ENCODE data around the gene GSTA5.
A peak's percentile ranks its signal among the peaks of the same experiment; 100 is the strongest.
"Not testable (repeated sequence)": the region's sequence is repeated elsewhere in the genome, so short reads cannot be mapped to it uniquely, and the experiment has no call there.

GSTA5 gene

GRCh38 chr6:52840763-52841585, at the start of gene GSTA5:
Gene GSTA5 (minus strand): TSS chr6:52840813.
- DNase-seq, result no peak

- DNase-seq, result no peak
Observed at GRCh38 chr6:52890018-52890417, 49.4 kb upstream of the GSTA5 start.

GRCh38 chr6:52887910-52888524, 47.4 kb upstream of the GSTA5 start:
- no peak for DNase-seq

- DNase-seq, result peak; percentile 78
Observed at GRCh38 chr6:52881996-52882841, 41.6 kb upstream of the GSTA5 start.

- DNase-seq, result no peak
Observed at GRCh38 chr6:52881662-52881995, 41.0 kb upstream of the GSTA5 start.

GRCh38 chr6:52877786-52878185, 37.2 kb upstream of the GSTA5 start:
- DNase-seq, result no peak

- no peak for DNase-seq
Observed at GRCh38 chr6:52877168-52877567, 36.6 kb upstream of the GSTA5 start.

- no peak for DNase-seq
Observed at GRCh38 chr6:52876056-52876787, 35.6 kb upstream of the GSTA5 start.

- no peak for DNase-seq
Observed at GRCh38 chr6:52872031-52872430, 31.4 kb upstream of the GSTA5 start.

- DNase-seq, result no peak
Observed at GRCh38 chr6:52871621-52872020, 31.0 kb upstream of the GSTA5 start.

- DNase-seq, result not testable (repeated sequence)
Observed at GRCh38 chr6:52870335-52871091, 29.9 kb upstream of the GSTA5 start.

GRCh38 chr6:52868899-52869298, 28.3 kb upstream of the GSTA5 start:
- DNase-seq, result not testable (repeated sequence)

- no peak for DNase-seq
Observed at GRCh38 chr6:52868240-52868639, 27.6 kb upstream of the GSTA5 start.

GRCh38 chr6:52861151-52861550, 20.5 kb upstream of the GSTA5 start:
- DNase-seq, result not testable (repeated sequence)

GRCh38 chr6:52858416-52858815, 17.8 kb upstream of the GSTA5 start:
- no peak for DNase-seq

- DNase-seq, result not testable (repeated sequence)
Observed at GRCh38 chr6:52856137-52856536, 15.5 kb upstream of the GSTA5 start.

GRCh38 chr6:52849137-52849536, 8.5 kb upstream of the GSTA5 start:
- DNase-seq, result no peak

- DNase-seq, result no peak
Observed at GRCh38 chr6:52846002-52846401, 5.4 kb upstream of the GSTA5 start.

GRCh38 chr6:52843605-52844004, 3.0 kb upstream of the GSTA5 start:
- DNase-seq, result no peak

GRCh38 chr6:52839124-52840055, 1.2 kb downstream of the GSTA5 start:
- DNase-seq, result peak; percentile 59

GRCh38 chr6:52834481-52834880, 6.1 kb downstream of the GSTA5 start:
- no peak for DNase-seq
